GM23248 (cell line): ENCODE results near the gene POT1.

Experiments
- EZH2 ChIP-seq: fragments of 200-600 bp; sonication (generic); IDR thresholded peaks from 2 replicates; pipeline ENCODE4 v1.6.1; 2018; ENCODE audit warnings: antibody characterized with exemption, mild to moderate bottlenecking; ENCODE audit not compliant: insufficient read depth, poor library complexity, severe bottlenecking
- EZH2phosphoT487 ChIP-seq: fragments of 200-600 bp; sonication (generic); IDR thresholded peaks from 2 replicates; pipeline ENCODE4 v1.6.1; 2018; ENCODE audit warnings: antibody characterized with exemption, moderate library complexity, mild to moderate bottlenecking, low read depth; ENCODE audit not compliant: insufficient read depth

GRCh38 chr7:124918662-124919061 lies 11.0 kb downstream of the POT1 start:
- TF ChIP-seq EZH2 (no peak), EZH2phosphoT487 (no peak)
